SK-N-SH (cell line): Measurements from ENCODE around the gene IL17REL. TPM values are rescaled to one million over a fixed set of nuclear protein-coding genes. Genes with fewer than 3 reads are reported as not detected.

ENCODE experiments used
- CTCF ChIA-PET: fragments of 300-600, 350-600 bp; formaldehyde crosslinking; extraction: SDS; loops from one replicate; lab custom pipeline; 2021; lab: Yijun Ruan, JAX
- POLR2A ChIA-PET: fragments of 350-600 bp; sonication (Branson Sonifier 250); formaldehyde crosslinking; extraction: SDS; loops from one replicate; lab custom pipeline; 2020; ENCODE audit warnings: antibody characterized with exemption, inconsistent platforms; lab: Yijun Ruan, JAX
- DNase-seq: peaks from one replicate; pipeline ENCODE4 v3.0.0; 2012
- H2AFZ ChIP-seq: fragments of 200-600 bp; sonication (generic); 2 replicates; pipeline ENCODE4 v1.8.1; 2016; ENCODE audit warnings: antibody characterized with exemption, mild to moderate bottlenecking, low read depth
- H3F3A ChIP-seq: fragments of 200-600 bp; sonication (generic); replicated peaks from 2 replicates; pipeline ENCODE3; 2016; ENCODE audit warnings: antibody characterized with exemption, mild to moderate bottlenecking; ENCODE audit not compliant: insufficient read depth
- H3K27ac ChIP-seq, 2 experiments: fragments of 200-500 bp in 1 of 2; fragments of 200-600 bp in 1 of 2; sonication (Bioruptor generic) in 1 of 2; sonication (generic), shearing (Covaris generic) in 1 of 2; 2 replicates each; pipeline versions ENCODE4 v1.5.1 to v1.6.1; 2014 to 2016; ENCODE audit warnings: low read depth in 2 of 2, inconsistent platforms in 1 of 2, low read length in 1 of 2, mild to moderate bottlenecking in 1 of 2, mixed read lengths in 1 of 2
- H3K27me3 ChIP-seq: fragments of 200-600 bp; sonication (generic), shearing (Covaris generic); 2 replicates; pipeline ENCODE4 v1.6.1; 2016; ENCODE audit warnings: mixed run types; ENCODE audit not compliant: insufficient read depth
- H3K36me3 ChIP-seq, 2 experiments: fragments of 200-500 bp in 1 of 2; fragments of 200-600 bp in 1 of 2; sonication (Bioruptor generic) in 1 of 2; sonication (generic) in 1 of 2; replicated peaks in 1 of 2; 2 replicates each; pipeline versions ENCODE3 to v1.5.1; 2014 to 2016; ENCODE audit warnings: low read length in 1 of 2, mild to moderate bottlenecking in 1 of 2; ENCODE audit not compliant: insufficient read depth in 2 of 2, control insufficient read depth in 1 of 2
- H3K4me1 ChIP-seq, 2 experiments: fragments of 200-500 bp in 1 of 2; fragments of 200-600 bp in 1 of 2; sonication (Bioruptor generic) in 1 of 2; sonication (generic), shearing (Covaris generic) in 1 of 2; 2 replicates each; pipeline versions ENCODE4 v1.5.1 to v1.6.1; 2014 to 2016; ENCODE audit warnings: low read depth in 1 of 2, low read length in 1 of 2, mixed run types in 1 of 2; ENCODE audit not compliant: insufficient read depth in 2 of 2, control insufficient read depth in 1 of 2
- H3K4me2 ChIP-seq: fragments of 200-600 bp; sonication (generic), shearing (Covaris generic); 2 replicates; pipeline ENCODE4 v1.6.1; 2017; ENCODE audit warnings: mixed run types
- H3K4me3 ChIP-seq, 2 experiments: fragments of 200-500 bp in 1 of 2; fragments of 200-600 bp in 1 of 2; sonication (Bioruptor generic) in 1 of 2; sonication (generic), shearing (Covaris generic) in 1 of 2; 2 replicates each; pipeline versions ENCODE4 v1.5.1 to v1.8.1; 2014 to 2016; ENCODE audit warnings: low read depth in 2 of 2, inconsistent platforms in 1 of 2, low read length in 1 of 2, mild to moderate bottlenecking in 1 of 2, mixed read lengths in 1 of 2, moderate library complexity in 1 of 2
- H3K79me2 ChIP-seq: fragments of 200-600 bp; sonication (generic); 2 replicates; pipeline ENCODE4 v1.8.1; 2017; ENCODE audit warnings: mild to moderate bottlenecking; ENCODE audit not compliant: insufficient read depth
- H3K9ac ChIP-seq: fragments of 200-600 bp; sonication (generic); 2 replicates; pipeline ENCODE4 v1.6.1; 2017; ENCODE audit warnings: mixed run types
- H3K9me2 ChIP-seq: fragments of 200-600 bp; sonication (generic); 2 replicates; pipeline ENCODE4 v1.6.1; 2017; ENCODE audit warnings: mixed run types
- H3K9me3 ChIP-seq: fragments of 200-600 bp; sonication (generic); 2 replicates; pipeline ENCODE4 v1.6.1; 2017; ENCODE audit warnings: mixed run types, mild to moderate bottlenecking, moderate library complexity
- H4K20me1 ChIP-seq: fragments of 200-600 bp; sonication (generic); 2 replicates; pipeline ENCODE4 v1.6.1; 2017; ENCODE audit warnings: mild to moderate bottlenecking, mixed run types; ENCODE audit not compliant: insufficient read depth
- CHD2 ChIP-seq: fragments of 150-350 bp; IDR thresholded peaks from 2 replicates; pipeline ENCODE4 v1.6.1; 2018; ENCODE audit warnings: low read length; ENCODE audit not compliant: partially characterized antibody
- EZH2phosphoT487 ChIP-seq: fragments of 200-600 bp; sonication (generic); IDR thresholded peaks from 2 replicates; pipeline ENCODE4 v1.6.1; 2017; ENCODE audit warnings: low read depth, mixed run types, mild to moderate bottlenecking, antibody characterized with exemption, moderate library complexity, borderline replicate concordance
- FOSL2 ChIP-seq: IDR thresholded peaks from 2 replicates; pipeline ENCODE4 v1.4.0; 2012; ENCODE audit warnings: low read depth, mild to moderate bottlenecking, moderate library complexity, borderline replicate concordance
- FOXJ3 ChIP-seq: sonication (generic); formaldehyde crosslinking; IDR thresholded peaks from 2 replicates; pipeline ENCODE4 v1.5.1; 2020; ENCODE audit warnings: mild to moderate bottlenecking, missing genetic modification reagents
- GABPA ChIP-seq: IDR thresholded peaks from 2 replicates; pipeline ENCODE4 v1.4.0; 2012; ENCODE audit warnings: low read depth, mild to moderate bottlenecking
- GATA2 ChIP-seq: sonication (generic); formaldehyde crosslinking; IDR thresholded peaks from 2 replicates; pipeline ENCODE4 v1.5.0; 2020; ENCODE audit warnings: mild to moderate bottlenecking, missing genetic modification reagents
- IRF3 ChIP-seq: fragments of 150-350 bp; IDR thresholded peaks from 2 replicates; pipeline ENCODE4 v1.6.1; 2016; ENCODE audit warnings: mild to moderate bottlenecking, low read depth, low read length
- MEF2A ChIP-seq: IDR thresholded peaks from 2 replicates; pipeline ENCODE4 v1.4.0; 2012; ENCODE audit warnings: low read depth, borderline replicate concordance
- MXI1 ChIP-seq: IDR thresholded peaks from 2 replicates; pipeline ENCODE4 v1.6.1; 2012; ENCODE audit warnings: mild to moderate bottlenecking, low read depth, low read length, improper control_type of control experiment
- NFIC ChIP-seq: IDR thresholded peaks from 2 replicates; pipeline ENCODE4 v1.4.0; 2012; ENCODE audit warnings: borderline replicate concordance
- POLR2AphosphoS5 ChIP-seq: IDR thresholded peaks from 2 replicates; pipeline ENCODE4 v1.6.1; 2012; ENCODE audit warnings: low read depth, low read length
- RFX5 ChIP-seq: IDR thresholded peaks from 2 replicates; pipeline ENCODE4 v1.6.1; 2012; ENCODE audit warnings: mild to moderate bottlenecking, improper control_type of control experiment, low read length
- RXRA ChIP-seq: IDR thresholded peaks from 2 replicates; pipeline ENCODE4 v1.4.0; 2012; ENCODE audit warnings: low read depth, mild to moderate bottlenecking, borderline replicate concordance
- SIN3A ChIP-seq: IDR thresholded peaks from 2 replicates; pipeline ENCODE4 v1.6.1; 2012; ENCODE audit warnings: low read depth, mild to moderate bottlenecking, low read length, moderate library complexity, borderline replicate concordance
- ZBTB33 ChIP-seq: IDR thresholded peaks from 2 replicates; pipeline ENCODE4 v1.4.0; 2012; ENCODE audit warnings: low read depth, borderline replicate concordance
- WGBS: methylation state at CpG from one replicate; pipeline ENCODE4 v1.1.6; 2017; ENCODE audit warnings: low lambda C conversion rate; 5-methylcytosine and 5-hydroxymethylcytosine counted together
- polyA plus RNA-seq, 3 experiments: library from polyadenylated mRNA; depleted of rRNA; stranded (reverse); fragments of >200 nt; gene quantifications; 2 replicates each; pipeline ENCODE4 v1.2.3, GENCODE V29; 2012
- TF ChIP-seq, protein P1 (sequence below): IDR thresholded peaks from 2 replicates; pipeline ENCODE4 v1.4.0; 2012; ENCODE audit warnings: low read depth, borderline replicate concordance
- TF ChIP-seq, protein P2 (sequence below): IDR thresholded peaks from 2 replicates; pipeline ENCODE4; 2012
- TF ChIP-seq, protein P3 (sequence below): IDR thresholded peaks from 2 replicates; pipeline ENCODE4 v1.6.1; 2012; ENCODE audit warnings: mild to moderate bottlenecking, low read depth, low read length, moderate library complexity

IL17REL gene
- polyA plus RNA-seq, 1 of the 3 experiments (the other 2 are of a cell fraction) = not detected

DNA sequence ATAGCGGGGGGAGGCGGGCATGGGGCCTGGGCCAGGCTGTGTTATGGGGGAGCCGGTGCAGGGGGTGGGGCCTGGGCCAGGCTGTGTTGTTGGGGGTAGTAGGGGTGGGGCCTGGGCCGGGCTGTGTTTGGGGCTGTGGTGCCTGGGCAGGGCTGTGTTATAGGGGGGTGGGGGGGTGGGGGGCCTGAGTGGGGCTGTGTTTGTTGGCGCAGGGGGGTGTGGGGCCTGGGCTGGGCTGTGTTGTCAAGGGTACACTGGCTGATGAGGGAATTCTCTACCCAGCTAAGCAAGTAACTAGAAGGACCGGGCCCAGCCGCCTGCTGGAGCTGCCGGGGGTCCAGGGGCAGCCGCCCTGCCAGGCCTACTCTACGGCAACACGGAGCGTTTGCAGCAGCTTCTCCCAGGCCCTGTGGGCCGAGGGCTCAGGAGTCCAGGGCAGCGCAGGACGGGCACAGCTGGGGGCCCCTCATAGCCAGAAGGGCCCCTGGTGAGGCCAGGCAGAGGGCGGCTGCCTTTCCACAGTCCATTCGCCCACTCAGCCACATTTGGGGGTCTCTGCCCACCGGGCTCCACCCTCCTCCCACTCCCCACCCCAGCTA, 62.1 kb downstream of the IL17REL start:
- Histone ChIP-seq H3K27me3 (no peaks in the 10 kb centered on the region), H4K20me1 (no peaks in the 10 kb centered on the region), H2AFZ (no peak overlapping the region), H3F3A (peaks cover 5% of the 10 kb centered on the region), H3K9me3 (no peaks in the 10 kb centered on the region), H3K9ac (no peak overlapping the region), H3K9me2 (no peaks in the 10 kb centered on the region), H3K4me3 (no peak overlapping the region), H3K27ac (no peak overlapping the region), H3K36me3 (no peaks in the 10 kb centered on the region), H3K79me2 (no peaks in the 10 kb centered on the region), H3K4me1 (peaks cover 13 to 39% of the 10 kb centered on the region in 2 experiments), H3K4me2 (no peak overlapping the region)
- TF ChIP-seq EZH2phosphoT487 (no peak), GATA2 (CRISPR knock-in tag) (no peak), CHD2 (no peak), MXI1 (no peak), POLR2AphosphoS5 (no peak), FOSL2 (no peak), ZBTB33 (no peak), MEF2A (no peak), GABPA (no peak), RXRA (no peak), RFX5 (no peak)
- TF ChIP-seq, protein P1, sequence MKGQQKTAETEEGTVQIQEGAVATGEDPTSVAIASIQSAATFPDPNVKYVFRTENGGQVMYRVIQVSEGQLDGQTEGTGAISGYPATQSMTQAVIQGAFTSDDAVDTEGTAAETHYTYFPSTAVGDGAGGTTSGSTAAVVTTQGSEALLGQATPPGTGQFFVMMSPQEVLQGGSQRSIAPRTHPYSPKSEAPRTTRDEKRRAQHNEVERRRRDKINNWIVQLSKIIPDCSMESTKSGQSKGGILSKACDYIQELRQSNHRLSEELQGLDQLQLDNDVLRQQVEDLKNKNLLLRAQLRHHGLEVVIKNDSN = no peak
- TF ChIP-seq, protein P2, sequence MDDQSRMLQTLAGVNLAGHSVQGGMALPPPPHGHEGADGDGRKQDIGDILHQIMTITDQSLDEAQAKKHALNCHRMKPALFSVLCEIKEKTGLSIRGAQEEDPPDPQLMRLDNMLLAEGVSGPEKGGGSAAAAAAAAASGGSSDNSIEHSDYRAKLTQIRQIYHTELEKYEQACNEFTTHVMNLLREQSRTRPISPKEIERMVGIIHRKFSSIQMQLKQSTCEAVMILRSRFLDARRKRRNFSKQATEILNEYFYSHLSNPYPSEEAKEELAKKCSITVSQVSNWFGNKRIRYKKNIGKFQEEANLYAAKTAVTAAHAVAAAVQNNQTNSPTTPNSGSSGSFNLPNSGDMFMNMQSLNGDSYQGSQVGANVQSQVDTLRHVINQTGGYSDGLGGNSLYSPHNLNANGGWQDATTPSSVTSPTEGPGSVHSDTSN = no peak
- POLR2A ChIA-PET = no interaction called here
- no peak for DNase-seq
- WGBS = 71% methylated on average over 6 of the region's 18 CpGs
- CTCF ChIA-PET = no interaction called here

DNA sequence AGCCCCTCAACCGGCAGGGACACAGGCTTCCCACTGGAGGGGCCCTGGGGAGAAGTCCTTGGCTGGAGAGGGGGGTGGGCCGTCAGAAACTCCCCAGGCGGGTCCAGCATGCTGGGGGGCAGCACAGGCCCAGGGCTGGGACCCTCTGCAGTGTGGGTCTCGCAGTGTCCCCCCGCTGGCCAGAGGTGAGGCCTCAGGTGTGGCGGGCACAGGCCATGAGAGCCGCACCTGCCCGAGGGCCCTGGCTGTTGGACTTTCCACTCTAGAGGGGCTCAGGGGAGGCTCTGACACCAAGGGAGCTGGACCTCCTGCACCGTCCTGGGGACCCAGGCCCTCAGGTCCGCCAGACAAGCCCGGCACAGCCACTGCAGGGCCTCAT, 62.7 kb downstream of the IL17REL start:
- no peaks in the 10 kb centered on the region for H3K27me3 ChIP-seq
- WGBS = 90% methylated on average over 9 of the region's 11 CpGs
- no peaks in the 10 kb centered on the region for H3K79me2 ChIP-seq
- H3K4me2 ChIP-seq = no peak overlapping the region
- H3F3A ChIP-seq = peaks cover 5% of the 10 kb centered on the region
- H3K9ac ChIP-seq = no peak overlapping the region
- ChIA-PET CTCF (no interaction called here), POLR2A (no interaction called here)
- no peak overlapping the region for H2AFZ ChIP-seq
- no peaks in the 10 kb centered on the region for H3K9me2 ChIP-seq
- no peak overlapping the region for H3K4me3 ChIP-seq
- H3K9me3 ChIP-seq = no peaks in the 10 kb centered on the region
- no peaks in the 10 kb centered on the region for H4K20me1 ChIP-seq
- H3K36me3 ChIP-seq = no peaks in the 10 kb centered on the region
- H3K4me1 ChIP-seq = peaks cover 13 to 35% of the 10 kb centered on the region in 2 experiments
- H3K27ac ChIP-seq = no peak overlapping the region
- DNase-seq = no peak
- TF ChIP-seq, protein P3, sequence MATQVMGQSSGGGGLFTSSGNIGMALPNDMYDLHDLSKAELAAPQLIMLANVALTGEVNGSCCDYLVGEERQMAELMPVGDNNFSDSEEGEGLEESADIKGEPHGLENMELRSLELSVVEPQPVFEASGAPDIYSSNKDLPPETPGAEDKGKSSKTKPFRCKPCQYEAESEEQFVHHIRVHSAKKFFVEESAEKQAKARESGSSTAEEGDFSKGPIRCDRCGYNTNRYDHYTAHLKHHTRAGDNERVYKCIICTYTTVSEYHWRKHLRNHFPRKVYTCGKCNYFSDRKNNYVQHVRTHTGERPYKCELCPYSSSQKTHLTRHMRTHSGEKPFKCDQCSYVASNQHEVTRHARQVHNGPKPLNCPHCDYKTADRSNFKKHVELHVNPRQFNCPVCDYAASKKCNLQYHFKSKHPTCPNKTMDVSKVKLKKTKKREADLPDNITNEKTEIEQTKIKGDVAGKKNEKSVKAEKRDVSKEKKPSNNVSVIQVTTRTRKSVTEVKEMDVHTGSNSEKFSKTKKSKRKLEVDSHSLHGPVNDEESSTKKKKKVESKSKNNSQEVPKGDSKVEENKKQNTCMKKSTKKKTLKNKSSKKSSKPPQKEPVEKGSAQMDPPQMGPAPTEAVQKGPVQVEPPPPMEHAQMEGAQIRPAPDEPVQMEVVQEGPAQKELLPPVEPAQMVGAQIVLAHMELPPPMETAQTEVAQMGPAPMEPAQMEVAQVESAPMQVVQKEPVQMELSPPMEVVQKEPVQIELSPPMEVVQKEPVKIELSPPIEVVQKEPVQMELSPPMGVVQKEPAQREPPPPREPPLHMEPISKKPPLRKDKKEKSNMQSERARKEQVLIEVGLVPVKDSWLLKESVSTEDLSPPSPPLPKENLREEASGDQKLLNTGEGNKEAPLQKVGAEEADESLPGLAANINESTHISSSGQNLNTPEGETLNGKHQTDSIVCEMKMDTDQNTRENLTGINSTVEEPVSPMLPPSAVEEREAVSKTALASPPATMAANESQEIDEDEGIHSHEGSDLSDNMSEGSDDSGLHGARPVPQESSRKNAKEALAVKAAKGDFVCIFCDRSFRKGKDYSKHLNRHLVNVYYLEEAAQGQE = no peak
- no peak for TF ChIP-seq EZH2phosphoT487
- TF ChIP-seq, protein P1 = no peak
- TF ChIP-seq SIN3A = no peak
- no peak for TF ChIP-seq NFIC
- TF ChIP-seq IRF3 = no peak
- TF ChIP-seq POLR2AphosphoS5 = no peak
- no peak for TF ChIP-seq FOXJ3
